OCI-LY3 (cell line): ENCODE measurements around the gene PNPLA7.

Experiments used
- H2AFZ ChIP-seq: fragments of 200-600, 300-600 bp; shearing (Covaris generic); 2 replicates; pipeline ENCODE4 v1.6.0; 2014; ENCODE audit warnings: antibody characterized with exemption, low read depth, low read length
- H3K27ac ChIP-seq: fragments of 200-600, 300-600 bp; sonication (generic); 2 replicates; pipeline ENCODE4 v1.5.1; 2014; ENCODE audit warnings: mild to moderate bottlenecking, low read length, moderate library complexity, mixed read lengths
- H3K27me3 ChIP-seq: fragments of 200-600, 300-600 bp; sonication (generic); 2 replicates; pipeline ENCODE4 v1.6.1; 2014; ENCODE audit warnings: low read depth, low read length, mixed read lengths
- H3K36me3 ChIP-seq: fragments of 200-600, 300-600 bp; sonication (generic); replicated peaks from 2 replicates; pipeline ENCODE3; 2014; ENCODE audit warnings: low read depth, low read length, mixed read lengths
- H3K4me1 ChIP-seq: fragments of 300-600, 200-600 bp; sonication (generic); 2 replicates; pipeline ENCODE4 v1.6.1; 2014; ENCODE audit warnings: low read length, mixed read lengths
- H3K4me2 ChIP-seq: fragments of 200-600, 300-600 bp; sonication (generic); 2 replicates; pipeline ENCODE4 v1.6.1; 2014; ENCODE audit warnings: low read length, mixed read lengths
- H3K4me3 ChIP-seq: fragments of 300-600, 200-600 bp; sonication (generic); 2 replicates; pipeline ENCODE4 v1.5.1; 2014; ENCODE audit warnings: antibody characterized with exemption, mild to moderate bottlenecking, low read length, moderate library complexity
- H3K79me2 ChIP-seq: fragments of 300-600, 200-600 bp; shearing (Covaris generic); 2 replicates; pipeline ENCODE4 v1.6.1; 2014; ENCODE audit warnings: mild to moderate bottlenecking, low read length, mixed read lengths
- H3K9ac ChIP-seq: fragments of 300-600, 200-600 bp; shearing (Covaris generic); 2 replicates; pipeline ENCODE4 v1.6.0; 2014; ENCODE audit warnings: mild to moderate bottlenecking, low read length, moderate library complexity
- H3K9me3 ChIP-seq: fragments of 200-600, 300-600 bp; shearing (Covaris generic); 2 replicates; pipeline ENCODE4 v1.6.1; 2014; ENCODE audit warnings: low read length, mixed read lengths; ENCODE audit not compliant: insufficient read depth
- H4K20me1 ChIP-seq: fragments of 200-600, 300-600 bp; sonication (generic); 2 replicates; pipeline ENCODE4 v1.6.1; 2016; ENCODE audit warnings: low read length, mixed read lengths; ENCODE audit not compliant: insufficient read depth
- EZH2phosphoT487 ChIP-seq: fragments of 200-600 bp; shearing (Covaris generic); IDR thresholded peaks from 2 replicates; pipeline ENCODE4 v1.6.1; 2018; ENCODE audit warnings: antibody characterized with exemption, mixed run types, low read depth
- TF ChIP-seq, protein P1 (sequence below): fragments of 200-600, 300-600 bp; sonication (generic); IDR thresholded peaks from 2 replicates; pipeline ENCODE4 v1.5.1; 2014; ENCODE audit warnings: antibody characterized with exemption, low read length, low read depth

PNPLA7 gene

GRCh38 chr9:137491735-137492432 lies 58.3 kb downstream of the PNPLA7 start:
- Histone ChIP-seq H3K4me2 (no peak overlapping the region), H3K79me2 (no peaks in the 10 kb centered on the region), H2AFZ (no peak overlapping the region), H3K4me1 (no peaks in the 10 kb centered on the region), H3K36me3 (no peaks in the 10 kb centered on the region), H3K9me3 (no peaks in the 10 kb centered on the region), H3K4me3 (no peak overlapping the region), H3K27me3 (no peaks in the 10 kb centered on the region), H3K27ac (no peak overlapping the region), H4K20me1 (no peaks in the 10 kb centered on the region), H3K9ac (no peak overlapping the region)
- TF ChIP-seq, protein P1, sequence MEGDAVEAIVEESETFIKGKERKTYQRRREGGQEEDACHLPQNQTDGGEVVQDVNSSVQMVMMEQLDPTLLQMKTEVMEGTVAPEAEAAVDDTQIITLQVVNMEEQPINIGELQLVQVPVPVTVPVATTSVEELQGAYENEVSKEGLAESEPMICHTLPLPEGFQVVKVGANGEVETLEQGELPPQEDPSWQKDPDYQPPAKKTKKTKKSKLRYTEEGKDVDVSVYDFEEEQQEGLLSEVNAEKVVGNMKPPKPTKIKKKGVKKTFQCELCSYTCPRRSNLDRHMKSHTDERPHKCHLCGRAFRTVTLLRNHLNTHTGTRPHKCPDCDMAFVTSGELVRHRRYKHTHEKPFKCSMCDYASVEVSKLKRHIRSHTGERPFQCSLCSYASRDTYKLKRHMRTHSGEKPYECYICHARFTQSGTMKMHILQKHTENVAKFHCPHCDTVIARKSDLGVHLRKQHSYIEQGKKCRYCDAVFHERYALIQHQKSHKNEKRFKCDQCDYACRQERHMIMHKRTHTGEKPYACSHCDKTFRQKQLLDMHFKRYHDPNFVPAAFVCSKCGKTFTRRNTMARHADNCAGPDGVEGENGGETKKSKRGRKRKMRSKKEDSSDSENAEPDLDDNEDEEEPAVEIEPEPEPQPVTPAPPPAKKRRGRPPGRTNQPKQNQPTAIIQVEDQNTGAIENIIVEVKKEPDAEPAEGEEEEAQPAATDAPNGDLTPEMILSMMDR, result no peak
- TF ChIP-seq EZH2phosphoT487, result no peak

DNA sequence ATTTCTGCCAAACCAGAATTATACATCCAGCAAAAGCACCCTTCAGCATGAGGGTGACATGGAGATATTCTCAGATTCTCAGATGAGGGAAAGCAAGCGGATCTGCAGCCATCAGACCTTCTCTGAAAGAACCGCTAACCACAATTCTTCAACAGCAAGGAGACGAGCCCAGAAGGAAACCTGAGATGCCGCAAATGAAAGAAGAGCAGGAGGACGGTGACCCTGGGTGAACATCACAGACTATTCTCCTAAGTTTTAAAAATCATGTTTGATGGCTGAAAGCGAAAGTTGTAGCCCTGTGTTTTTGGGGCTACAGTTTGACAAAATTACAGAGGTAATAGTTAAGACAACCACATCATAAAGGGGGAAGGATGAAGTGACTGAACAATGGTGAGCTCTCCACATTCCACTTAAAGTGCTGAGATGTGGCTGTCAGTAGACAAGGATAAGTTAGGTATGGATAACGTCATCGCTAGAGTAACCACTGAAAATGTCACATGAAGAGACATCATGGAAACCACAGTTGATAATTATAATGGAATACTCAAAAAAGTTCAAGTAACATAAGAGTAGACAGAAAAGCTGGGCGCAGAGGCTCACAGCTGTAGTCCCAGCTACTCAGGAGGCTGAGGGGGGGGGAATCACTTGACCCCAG lies 59.5 kb downstream of the PNPLA7 start:
- H2AFZ ChIP-seq, result no peak overlapping the region
- no peak overlapping the region for H3K4me2 ChIP-seq
- no peaks in the 10 kb centered on the region for H3K36me3 ChIP-seq
- H3K27me3 ChIP-seq, result no peaks in the 10 kb centered on the region
- H3K9ac ChIP-seq, result no peak overlapping the region
- no peaks in the 10 kb centered on the region for H3K9me3 ChIP-seq
- no peaks in the 10 kb centered on the region for H3K79me2 ChIP-seq
- no peaks in the 10 kb centered on the region for H4K20me1 ChIP-seq
- H3K27ac ChIP-seq, result no peak overlapping the region
- H3K4me3 ChIP-seq, result no peak overlapping the region
- H3K4me1 ChIP-seq, result no peaks in the 10 kb centered on the region
- TF ChIP-seq EZH2phosphoT487, result no peak
- TF ChIP-seq, protein P1, result no peak

GRCh38 chr9:137488906-137489305 lies 61.3 kb downstream of the PNPLA7 start:
- no peak overlapping the region for H3K4me3 ChIP-seq
- no peak overlapping the region for H2AFZ ChIP-seq
- H3K79me2 ChIP-seq, result no peaks in the 10 kb centered on the region
- H3K9me3 ChIP-seq, result no peaks in the 10 kb centered on the region
- H3K4me2 ChIP-seq, result no peak overlapping the region
- H3K4me1 ChIP-seq, result no peaks in the 10 kb centered on the region
- H3K36me3 ChIP-seq, result no peaks in the 10 kb centered on the region
- H3K27ac ChIP-seq, result no peak overlapping the region
- H3K27me3 ChIP-seq, result no peaks in the 10 kb centered on the region
- H4K20me1 ChIP-seq, result no peaks in the 10 kb centered on the region
- TF ChIP-seq, protein P1, result no peak
- TF ChIP-seq EZH2phosphoT487, result no peak
- no peak overlapping the region for H3K9ac ChIP-seq

GRCh38 chr9:137488327-137488653 lies 61.9 kb downstream of the PNPLA7 start:
- Histone ChIP-seq H2AFZ (no peak overlapping the region), H4K20me1 (no peaks in the 10 kb centered on the region), H3K27ac (no peak overlapping the region), H3K79me2 (no peaks in the 10 kb centered on the region), H3K9ac (no peak overlapping the region), H3K4me2 (no peak overlapping the region), H3K4me3 (no peak overlapping the region), H3K27me3 (no peaks in the 10 kb centered on the region), H3K4me1 (no peaks in the 10 kb centered on the region), H3K36me3 (no peaks in the 10 kb centered on the region), H3K9me3 (no peaks in the 10 kb centered on the region)
- TF ChIP-seq, protein P1, result no peak
- TF ChIP-seq EZH2phosphoT487, result no peak
